IMR-90 (cell line): ENCODE results near the gene PSMD2. TPM values are rescaled to one million over a fixed set of nuclear protein-coding genes. Genes with fewer than 3 reads are reported as not detected.

Experiments used
- ATAC-seq: fragments of 200-7000 bp; cut with Tn5 transposase; 2 replicates; pipeline ENCODE4 v1.9.1; 2020; ENCODE audit warnings: low read depth, mild to moderate bottlenecking, moderate library complexity
- BruUV-seq: library from RNA; stranded (reverse); fragments of 400-500 nt; replicated peaks from 2 replicates; lab custom pipeline; 2021; lab: Mats Ljungman, UMichigan
- CTCF ChIA-PET: fragments of 300-600 bp; formaldehyde crosslinking; extraction: SDS; loops from one replicate; lab custom pipeline; 2021; ENCODE audit warnings: antibody characterized with exemption; lab: Yijun Ruan, JAX
- POLR2A ChIA-PET: fragments of 300-600 bp; sonication (Branson Sonifier 250); formaldehyde crosslinking; loops from one replicate; lab custom pipeline; 2022; ENCODE audit warnings: antibody characterized with exemption; ENCODE audit not compliant: unreplicated experiment; lab: Charles Lee
- DNase-seq: peaks from one replicate; pipeline ENCODE4 v3.0.0; 2013
- H2AFZ ChIP-seq: replicated peaks from 2 replicates; pipeline ENCODE3; 2013; ENCODE audit warnings: low read length, mild to moderate bottlenecking; ENCODE audit not compliant: poor library complexity
- H2AK5ac ChIP-seq: 2 replicates; pipeline ENCODE4 v1.6.1; 2013; ENCODE audit warnings: low read depth, low read length, inconsistent platforms
- H2AK9ac ChIP-seq: replicated peaks from 2 replicates; pipeline ENCODE3; 2013; ENCODE audit warnings: mild to moderate bottlenecking, low read depth, low read length, moderate library complexity; ENCODE audit not compliant: poor library complexity
- H2BK120ac ChIP-seq: 2 replicates; pipeline ENCODE4 v1.6.1; 2013; ENCODE audit warnings: low read depth, low read length, inconsistent platforms
- H2BK15ac ChIP-seq: 3 replicates; pipeline ENCODE4 v1.6.1; 2013; ENCODE audit warnings: low read depth, low read length, inconsistent platforms
- H2BK20ac ChIP-seq: 2 replicates; pipeline ENCODE4 v1.6.1; 2013; ENCODE audit warnings: low read depth, mild to moderate bottlenecking, inconsistent platforms, low read length, moderate library complexity
- H2BK5ac ChIP-seq: 2 replicates; pipeline ENCODE4 v1.6.1; 2013; ENCODE audit warnings: mild to moderate bottlenecking, low read depth, low read length, inconsistent platforms; ENCODE audit not compliant: poor library complexity, severe bottlenecking
- H3K14ac ChIP-seq: replicated peaks from 2 replicates; pipeline ENCODE4 v1.6.1; 2013; ENCODE audit warnings: low read depth, low read length, inconsistent platforms
- H3K18ac ChIP-seq: 2 replicates; pipeline ENCODE4 v1.6.1; 2013; ENCODE audit warnings: low read depth, low read length, control low read depth
- H3K23ac ChIP-seq: 2 replicates; pipeline ENCODE4 v1.6.1; 2013; ENCODE audit warnings: low read depth, low read length, inconsistent platforms
- H3K27ac ChIP-seq: 2 replicates; pipeline ENCODE4 v1.5.1; 2013; ENCODE audit warnings: mild to moderate bottlenecking, control low read depth, low read length; ENCODE audit not compliant: insufficient read depth
- H3K27me3 ChIP-seq: 2 replicates; pipeline ENCODE4 v1.6.1; 2013; ENCODE audit warnings: low read length; ENCODE audit not compliant: control insufficient read depth, insufficient read depth
- H3K36me3 ChIP-seq: 2 replicates; pipeline ENCODE4 v1.6.1; 2013; ENCODE audit warnings: low read length, mixed read lengths; ENCODE audit not compliant: control insufficient read depth, insufficient read depth
- H3K4ac ChIP-seq: 2 replicates; pipeline ENCODE4 v1.6.1; 2013; ENCODE audit warnings: low read depth, low read length, inconsistent platforms
- H3K4me1 ChIP-seq: 2 replicates; pipeline ENCODE4 v1.6.1; 2013; ENCODE audit warnings: low read length, mixed read lengths; ENCODE audit not compliant: control insufficient read depth, insufficient read depth
- H3K4me2 ChIP-seq: 2 replicates; pipeline ENCODE4 v1.6.1; 2013; ENCODE audit warnings: low read depth, mild to moderate bottlenecking, control low read depth, low read length, moderate library complexity
- H3K4me3 ChIP-seq: 2 replicates; pipeline ENCODE4 v1.5.1; 2013; ENCODE audit warnings: low read depth, mild to moderate bottlenecking, control low read depth, low read length, moderate library complexity; ENCODE audit not compliant: insufficient read depth
- H3K56ac ChIP-seq: 2 replicates; pipeline ENCODE4 v1.6.1; 2013; ENCODE audit warnings: low read length, inconsistent platforms; ENCODE audit not compliant: insufficient read depth; ENCODE audit errors: extremely low read depth
- H3K79me1 ChIP-seq, 2 experiments: 2 replicates each; pipeline ENCODE4 v1.6.1; 2013; ENCODE audit warnings: low read length in 2 of 2, inconsistent platforms in 1 of 2, low read depth in 1 of 2
- H3K9ac ChIP-seq: 2 replicates; pipeline ENCODE4 v1.6.1; 2013; ENCODE audit warnings: low read depth, low read length, control low read depth
- H3K9me1 ChIP-seq: 2 replicates; pipeline ENCODE4 v1.6.1; 2013; ENCODE audit warnings: low read length, inconsistent platforms; ENCODE audit not compliant: insufficient read depth
- H3K9me3 ChIP-seq: 2 replicates; pipeline ENCODE4 v1.6.1; 2013; ENCODE audit warnings: low read length; ENCODE audit not compliant: control insufficient read depth, insufficient read depth
- H4K20me1 ChIP-seq: 2 replicates; pipeline ENCODE4 v1.6.1; 2013; ENCODE audit warnings: low read length, inconsistent platforms; ENCODE audit not compliant: insufficient read depth
- H4K5ac ChIP-seq: 2 replicates; pipeline ENCODE4 v1.6.1; 2013; ENCODE audit warnings: mild to moderate bottlenecking, low read depth, low read length, control low read depth
- H4K8ac ChIP-seq, 2 experiments: 2 replicates each; pipeline ENCODE4 v1.6.1; 2013; ENCODE audit warnings: low read depth in 2 of 2, low read length in 2 of 2, control low read depth in 1 of 2, inconsistent platforms in 1 of 2
- H4K91ac ChIP-seq: 2 replicates; pipeline ENCODE4 v1.6.1; 2013; ENCODE audit warnings: low read depth, low read length, inconsistent platforms; ENCODE audit not compliant: insufficient read depth
- CEBPB ChIP-seq: IDR thresholded peaks from 2 replicates; pipeline ENCODE4 v1.6.1; 2012; ENCODE audit warnings: low read depth, low read length, improper control_type of control experiment
- FOS ChIP-seq: fragments of 150-350 bp; IDR thresholded peaks from 2 replicates; pipeline ENCODE4 v1.6.1; 2016; ENCODE audit warnings: low read depth, low read length
- MAZ ChIP-seq: IDR thresholded peaks from 2 replicates; pipeline ENCODE4 v1.6.1; 2012; ENCODE audit warnings: low read depth, mild to moderate bottlenecking, low read length, improper control_type of control experiment, moderate library complexity, borderline replicate concordance
- MXI1 ChIP-seq: IDR thresholded peaks from 2 replicates; pipeline ENCODE4 v1.6.1; 2012; ENCODE audit warnings: low read depth, mild to moderate bottlenecking, low read length, moderate library complexity, borderline replicate concordance
- RFX5 ChIP-seq: IDR thresholded peaks from 2 replicates; pipeline ENCODE4 v1.8.0; 2012; ENCODE audit warnings: low read depth, mild to moderate bottlenecking, low read length, moderate library complexity
- USF2 ChIP-seq: fragments of 150-350 bp; IDR thresholded peaks from 2 replicates; pipeline ENCODE4 v1.6.1; 2017; ENCODE audit warnings: mild to moderate bottlenecking, antibody characterized with exemption, low read length, low read depth
- WGBS, 2 experiments: methylation state at CpG; one replicate each; pipeline versions ENCODE4 v1.1.5 to v1.1.7; 2013; ENCODE audit warnings: missing lambda C conversion rate in 2 of 2; ENCODE audit not compliant: insufficient read length in 1 of 2; ENCODE audit errors: extremely low coverage in 2 of 2; 5-methylcytosine and 5-hydroxymethylcytosine counted together
- dilution Hi-C: fragments of 300-500 bp; cut with HindIII; formaldehyde crosslinking; loops from one replicate; pipeline ENCODE4 v1.14.3; 2018; ENCODE audit warnings: low sequenced_read_pairs; ENCODE audit not compliant: unreplicated experiment
- in situ Hi-C: fragments of 300-500 bp; cut with MboI; formaldehyde crosslinking; loops from 3 replicates; pipeline ENCODE4 v1.14.3; 2019; ENCODE audit warnings: low sequenced_read_pairs, inconsistent platforms, mixed read lengths
- intact Hi-C: fragments of 100-400 bp; cut with micrococcal nuclease; formaldehyde crosslinking; loops from 2 replicates; pipeline ENCODE4 v1.10.0; 2022
- polyA plus RNA-seq, 3 experiments: library from polyadenylated mRNA; depleted of rRNA; stranded (reverse); fragments of >200 nt; gene quantifications; 2 replicates each; pipeline ENCODE4 v1.2.3, GENCODE V29; 2012; ENCODE audit warnings: low replicate concordance in 1 of 3
- total RNA-seq: library from RNA; depleted of rRNA; stranded (reverse); fragments of >200 nt; gene quantifications from 2 replicates; pipeline ENCODE4 v1.2.3, GENCODE V29; 2012

The PSMD2 gene
- total and polyA plus RNA-seq, 2 of the 4 experiments (the other 2 are of a cell fraction), result 514 to 872 TPM

- no peak overlapping the region for H2BK120ac ChIP-seq
- DNase-seq (no peak), ATAC-seq (no peak)
- no peaks in the 10 kb centered on the region for H3K79me1 ChIP-seq
- no peak overlapping the region for H2BK20ac ChIP-seq
- no peak overlapping the region for H2AK5ac ChIP-seq
- no peak overlapping the region for H3K4me2 ChIP-seq
- no peak overlapping the region for H3K4ac ChIP-seq
- no peak overlapping the region for H3K4me3 ChIP-seq
- H3K18ac ChIP-seq, result no peak overlapping the region
- intact Hi-C loops (loop anchor here (10.0 kb wide), 1 partner anchor 1425 kb away; no protein-coding TSS in a partner anchor), dilution Hi-C loops (loop anchor here (25.0 kb wide), 1 partner anchor 187 kb away; no protein-coding TSS in a partner anchor), in situ Hi-C loops (no loop called here)
- H2BK15ac ChIP-seq, result no peak overlapping the region
- no peak overlapping the region for H3K9ac ChIP-seq
- H4K5ac ChIP-seq, result no peak overlapping the region
- ChIA-PET POLR2A (no interaction called here), CTCF (no interaction called here)
- H3K27ac ChIP-seq, result no peak overlapping the region
- H3K9me3 ChIP-seq, result no peaks in the 10 kb centered on the region
- H4K91ac ChIP-seq, result no peak overlapping the region
- H3K36me3 ChIP-seq, result peaks cover 20% of the 10 kb centered on the region
- no peak overlapping the region for H2AFZ ChIP-seq
- no TSS peak for BruUV-seq
- no peak overlapping the region for H2BK5ac ChIP-seq
- TF ChIP-seq FOS, result no peak
- no peak for TF ChIP-seq MAZ
- TF ChIP-seq MXI1, result no peak
- no peak for TF ChIP-seq USF2
- no peak for TF ChIP-seq RFX5
- TF ChIP-seq CEBPB, result no peak
- 100% methylated on average over 1 of the region's 10 CpGs; no CpG with 5 or more reads in 1 of the 2 experiments for WGBS, 2 experiments
- H3K4me1 ChIP-seq, result peaks cover 7% of the 10 kb centered on the region; the same call in 1 of the 2 replicates
- no peak overlapping the region for H4K8ac ChIP-seq
- no peak overlapping the region for H2AK9ac ChIP-seq
- no peak overlapping the region for H3K14ac ChIP-seq
- peaks cover 3% of the 10 kb centered on the region for H4K20me1 ChIP-seq
- H3K23ac ChIP-seq, result no peak overlapping the region
- H3K56ac ChIP-seq, result no peak overlapping the region
- 0 out of 2 replicates have a peak, but pooled peaks cover under 1% of the 10 kb centered on the region for H3K9me1 ChIP-seq
- no peaks in the 10 kb centered on the region for H3K27me3 ChIP-seq
Observed at GRCh38 chr3:184349563-184350470, 50.8 kb downstream of the PSMD2 start.
